SJSA1 (cell line): ENCODE results near the gene MSI2. TPM values are rescaled to one million over a fixed set of nuclear protein-coding genes. Genes with fewer than 3 reads are reported as not detected.
"Not testable (repeated sequence)": the region's sequence is repeated elsewhere in the genome, so short reads cannot be mapped to it uniquely, and the experiment has no call there.

Source experiments
- DNase-seq, 2 experiments: peaks; one replicate each; pipeline ENCODE4 v3.0.0-alpha.2; 2015 to 2020; ENCODE audit warnings: low spot score in 2 of 2, low read depth in 1 of 2
- H3K27ac ChIP-seq: fragments of 250-450 bp; sonication (Bioruptor Pico); 2 replicates; pipeline ENCODE4 v1.5.1; 2020; ENCODE audit warnings: mild to moderate bottlenecking, moderate library complexity
- H3K27me3 ChIP-seq: fragments of 250-450 bp; sonication (Bioruptor Pico); replicated peaks from 2 replicates; pipeline ENCODE4 v1.5.1; 2020; ENCODE audit warnings: mild to moderate bottlenecking, moderate library complexity
- H3K36me3 ChIP-seq: fragments of 250-450 bp; sonication (Bioruptor Pico); 2 replicates; pipeline ENCODE4 v1.5.1; 2020; ENCODE audit warnings: mild to moderate bottlenecking
- H3K4me1 ChIP-seq: fragments of 250-450 bp; sonication (Bioruptor Pico); replicated peaks from 2 replicates; pipeline ENCODE4 v1.6.1; 2021; ENCODE audit warnings: mild to moderate bottlenecking
- H3K4me3 ChIP-seq: fragments of 250-450 bp; sonication (Bioruptor Pico); 2 replicates; pipeline ENCODE4 v1.5.1; 2020; ENCODE audit warnings: mild to moderate bottlenecking
- H3K9me3 ChIP-seq: fragments of 250-450 bp; sonication (Bioruptor Pico); replicated peaks from 2 replicates; pipeline ENCODE4 v1.5.1; 2020; ENCODE audit warnings: mild to moderate bottlenecking
- total RNA-seq: library from RNA; depleted of rRNA; stranded (reverse); fragments of >200 nt; shearing (Covaris generic); gene quantifications from 2 replicates; pipeline ENCODE4 v1.2.3, GENCODE V29; 2014

The MSI2 gene
- total RNA-seq, 1 experiment from 2014 or later, result 39.8 TPM

- peaks cover 46% of the 10 kb centered on the region for H3K4me1 ChIP-seq
- not testable (repeated sequence) for H3K4me3 ChIP-seq, H3K27me3 ChIP-seq, H3K27ac ChIP-seq, DNase-seq, H3K36me3 ChIP-seq, H3K9me3 ChIP-seq
Measured at GRCh38 chr17:57621791-57622190, 365.5 kb downstream of the MSI2 start.

GRCh38 chr17:57622306-57622682 is 366.0 kb downstream of the MSI2 start:
- Histone ChIP-seq H3K9me3 (no peaks in the 10 kb centered on the region), H3K27ac (peak overlapping the region; percentile 52), H3K4me3 (no peak overlapping the region), H3K27me3 (no peaks in the 10 kb centered on the region), H3K4me1 (peaks cover 46% of the 10 kb centered on the region), H3K36me3 (no peaks in the 10 kb centered on the region)
- no peak for DNase-seq

- peak; percentile 91 to 96 for DNase-seq
- Histone ChIP-seq H3K27me3 (no peaks in the 10 kb centered on the region), H3K4me1 (peaks cover 46% of the 10 kb centered on the region), H3K9me3 (no peaks in the 10 kb centered on the region), H3K4me3 (no peak overlapping the region), H3K36me3 (no peaks in the 10 kb centered on the region), H3K27ac (peak overlapping the region; percentile 52)
Measured at GRCh38 chr17:57622683-57623433, 366.5 kb downstream of the MSI2 start.

GRCh38 chr17:57623620-57624019 is 367.3 kb downstream of the MSI2 start:
- no peaks in the 10 kb centered on the region for H3K27me3 ChIP-seq
- no peak for DNase-seq
- H3K36me3 ChIP-seq, result no peaks in the 10 kb centered on the region
- peaks cover 46% of the 10 kb centered on the region for H3K4me1 ChIP-seq
- H3K4me3 ChIP-seq, result no peak overlapping the region
- H3K9me3 ChIP-seq, result no peaks in the 10 kb centered on the region
- H3K27ac ChIP-seq, result no peak overlapping the region

- Histone ChIP-seq H3K27ac (no peak overlapping the region), H3K4me3 (no peak overlapping the region), H3K27me3 (no peaks in the 10 kb centered on the region), H3K9me3 (no peaks in the 10 kb centered on the region), H3K36me3 (no peaks in the 10 kb centered on the region), H3K4me1 (peaks cover 44% of the 10 kb centered on the region)
- no peak for DNase-seq
Measured at GRCh38 chr17:57624386-57624785, 368.1 kb downstream of the MSI2 start.

- Histone ChIP-seq H3K36me3 (no peaks in the 10 kb centered on the region), H3K27ac (no peak overlapping the region), H3K9me3 (no peaks in the 10 kb centered on the region), H3K4me1 (peaks cover 35% of the 10 kb centered on the region), H3K4me3 (no peak overlapping the region), H3K27me3 (no peaks in the 10 kb centered on the region)
- DNase-seq, result no peak
Measured at GRCh38 chr17:57625511-57625910, 369.2 kb downstream of the MSI2 start.

- DNase-seq, result no peak
- Histone ChIP-seq H3K4me1 (peaks cover 35% of the 10 kb centered on the region), H3K4me3 (no peak overlapping the region), H3K9me3 (no peaks in the 10 kb centered on the region), H3K36me3 (no peaks in the 10 kb centered on the region), H3K27me3 (no peaks in the 10 kb centered on the region), H3K27ac (no peak overlapping the region)
Measured at GRCh38 chr17:57625957-57626356, 369.6 kb downstream of the MSI2 start.

- H3K36me3 ChIP-seq, result no peaks in the 10 kb centered on the region
- H3K9me3 ChIP-seq, result no peaks in the 10 kb centered on the region
- H3K4me3 ChIP-seq, result no peak overlapping the region
- peaks cover 33% of the 10 kb centered on the region for H3K4me1 ChIP-seq
- H3K27ac ChIP-seq, result no peak overlapping the region
- DNase-seq, result no peak
- H3K27me3 ChIP-seq, result no peaks in the 10 kb centered on the region
Measured at GRCh38 chr17:57626520-57627210, 370.3 kb downstream of the MSI2 start.

GRCh38 chr17:57627591-57627990 is 371.3 kb downstream of the MSI2 start:
- Histone ChIP-seq H3K36me3 (no peaks in the 10 kb centered on the region), H3K27ac (no peak overlapping the region), H3K27me3 (no peaks in the 10 kb centered on the region), H3K4me1 (peaks cover 23% of the 10 kb centered on the region), H3K9me3 (no peaks in the 10 kb centered on the region), H3K4me3 (no peak overlapping the region)
- no peak for DNase-seq

- no peak overlapping the region for H3K4me3 ChIP-seq
- H3K27me3 ChIP-seq, result no peaks in the 10 kb centered on the region
- peaks cover 15% of the 10 kb centered on the region for H3K4me1 ChIP-seq
- H3K9me3 ChIP-seq, result no peaks in the 10 kb centered on the region
- no peak overlapping the region for H3K27ac ChIP-seq
- DNase-seq, result no peak
- no peaks in the 10 kb centered on the region for H3K36me3 ChIP-seq
Measured at GRCh38 chr17:57628421-57628820, 372.1 kb downstream of the MSI2 start.

GRCh38 chr17:57629470-57629869 is 373.1 kb downstream of the MSI2 start:
- Histone ChIP-seq H3K27me3 (no peaks in the 10 kb centered on the region), H3K4me1 (peaks cover 10% of the 10 kb centered on the region), H3K4me3 (no peak overlapping the region), H3K27ac (no peak overlapping the region), H3K36me3 (no peaks in the 10 kb centered on the region), H3K9me3 (no peaks in the 10 kb centered on the region)
- DNase-seq, result no peak

- no peak overlapping the region for H3K27ac ChIP-seq
- no peaks in the 10 kb centered on the region for H3K27me3 ChIP-seq
- no peak for DNase-seq
- no peaks in the 10 kb centered on the region for H3K9me3 ChIP-seq
- no peaks in the 10 kb centered on the region for H3K36me3 ChIP-seq
- no peak overlapping the region for H3K4me3 ChIP-seq
- H3K4me1 ChIP-seq, result peaks cover 14% of the 10 kb centered on the region
Measured at GRCh38 chr17:57629886-57630285, 373.6 kb downstream of the MSI2 start.

GRCh38 chr17:57630736-57631135 is 374.4 kb downstream of the MSI2 start:
- DNase-seq, result no peak
- Histone ChIP-seq H3K36me3 (no peaks in the 10 kb centered on the region), H3K4me1 (peaks cover 15% of the 10 kb centered on the region), H3K4me3 (no peak overlapping the region), H3K27ac (no peak overlapping the region), H3K27me3 (no peaks in the 10 kb centered on the region), H3K9me3 (no peaks in the 10 kb centered on the region)

GRCh38 chr17:57631871-57632270 is 375.5 kb downstream of the MSI2 start:
- no peak for DNase-seq
- Histone ChIP-seq H3K4me1 (peaks cover 16% of the 10 kb centered on the region), H3K4me3 (no peak overlapping the region), H3K9me3 (no peaks in the 10 kb centered on the region), H3K27ac (no peak overlapping the region), H3K36me3 (no peaks in the 10 kb centered on the region), H3K27me3 (no peaks in the 10 kb centered on the region)
